GM23248 (cell line): Measurements from ENCODE around the gene ABR.

Experiments used
- EZH2 ChIP-seq: fragments of 200-600 bp; sonication (generic); IDR thresholded peaks from 2 replicates; pipeline ENCODE4 v1.6.1; 2018; ENCODE audit warnings: antibody characterized with exemption, mild to moderate bottlenecking; ENCODE audit not compliant: insufficient read depth, poor library complexity, severe bottlenecking
- EZH2phosphoT487 ChIP-seq: fragments of 200-600 bp; sonication (generic); IDR thresholded peaks from 2 replicates; pipeline ENCODE4 v1.6.1; 2018; ENCODE audit warnings: antibody characterized with exemption, moderate library complexity, mild to moderate bottlenecking, low read depth; ENCODE audit not compliant: insufficient read depth

DNA sequence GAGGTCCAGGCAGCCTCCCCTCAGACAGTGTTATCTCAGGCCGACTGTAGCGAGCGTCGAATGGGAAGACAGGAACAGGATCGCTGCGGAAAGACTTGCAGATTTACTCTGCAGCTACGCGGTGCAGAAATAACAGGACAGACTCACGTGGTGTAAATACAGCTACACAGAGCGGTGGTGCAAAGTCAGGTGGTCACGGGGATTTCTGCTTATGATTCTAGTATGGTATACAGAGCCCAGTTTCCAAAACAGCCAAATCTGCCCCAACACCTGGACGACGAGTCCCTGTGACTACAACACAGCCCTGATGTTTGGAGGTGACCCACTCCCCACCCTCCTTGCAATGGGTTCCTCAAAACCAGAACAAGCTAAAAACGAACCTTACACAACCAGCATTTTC, 40.6 kb upstream of the ABR start:
- TF ChIP-seq EZH2 (no peak), EZH2phosphoT487 (no peak)
